WTC11 (cell line): ENCODE results near the gene ZNF556. TPM values are rescaled to one million over a fixed set of nuclear protein-coding genes. Genes with fewer than 3 reads are reported as not detected.
"Not testable (repeated sequence)": the region's sequence is repeated elsewhere in the genome, so short reads cannot be mapped to it uniquely, and the experiment has no call there.

Source experiments
- ATAC-seq: fragments of 200-7000 bp; cut with Tn5 transposase; 2 replicates; pipeline ENCODE4 v1.10.0; 2021; ENCODE audit warnings: mild to moderate bottlenecking, moderate library complexity
- CTCF ChIA-PET: fragments of 300-600 bp; sonication (Branson Sonifier 250); formaldehyde crosslinking; loops from one replicate; lab custom pipeline; 2021; ENCODE audit warnings: antibody characterized with exemption; lab: Charles Lee
- POLR2A ChIA-PET: fragments of 350-600 bp; sonication (Branson Sonifier 250); formaldehyde crosslinking; loops from one replicate; lab custom pipeline; 2021; ENCODE audit warnings: antibody characterized with exemption; lab: Charles Lee
- DNase-seq: peaks from one replicate; pipeline ENCODE4 v3.0.0; 2021; ENCODE audit warnings: low spot score
- H3K27ac Mint-ChIP-seq: 2 replicates; pipeline ENCODE4 v1.8.0; 2021; ENCODE audit warnings: mixed read lengths
- H3K27me3 Mint-ChIP-seq: 2 replicates; pipeline ENCODE4 v1.8.0; 2021; ENCODE audit warnings: low read depth, mild to moderate bottlenecking, moderate library complexity, mixed read lengths
- H3K36me3 Mint-ChIP-seq: 2 replicates; pipeline ENCODE4 v1.8.0; 2021; ENCODE audit warnings: mixed read lengths
- H3K4me1 Mint-ChIP-seq: 2 replicates; pipeline ENCODE4 v1.8.0; 2022; ENCODE audit warnings: mixed read lengths
- H3K4me3 Mint-ChIP-seq: 2 replicates; pipeline ENCODE4 v1.8.0; 2021; ENCODE audit warnings: mild to moderate bottlenecking, moderate library complexity, mixed read lengths
- H3K9me3 Mint-ChIP-seq: 2 replicates; pipeline ENCODE4 v1.8.0; 2021; ENCODE audit warnings: mixed read lengths
- ARID4B ChIP-seq: sonication (generic); formaldehyde crosslinking; IDR thresholded peaks from 2 replicates; pipeline ENCODE4 v1.8.0; 2023; ENCODE audit warnings: missing genetic modification reagents, mild to moderate bottlenecking, borderline replicate concordance
- ATF6 ChIP-seq: sonication (generic); formaldehyde crosslinking; IDR thresholded peaks from 2 replicates; pipeline ENCODE4 v1.8.1; 2023; ENCODE audit warnings: mild to moderate bottlenecking, missing genetic modification reagents
- CDX4 ChIP-seq: fragments of 250-450 bp; sonication (Bioruptor Pico); IDR thresholded peaks from 2 replicates; pipeline ENCODE4 v1.9.0; 2021; ENCODE audit warnings: moderate library complexity, mild to moderate bottlenecking, inconsistent platforms, borderline replicate concordance
- CREM ChIP-seq: sonication (generic); formaldehyde crosslinking; IDR thresholded peaks from 2 replicates; pipeline ENCODE4 v1.8.1; 2022; ENCODE audit warnings: mild to moderate bottlenecking, missing genetic modification reagents, moderate library complexity
- EMX1 ChIP-seq: fragments of 250-450 bp; sonication (Bioruptor Pico); IDR thresholded peaks from 2 replicates; pipeline ENCODE4 v1.8.0; 2021; ENCODE audit warnings: mild to moderate bottlenecking
- ETV6 ChIP-seq: sonication (generic); formaldehyde crosslinking; IDR thresholded peaks from 2 replicates; pipeline ENCODE4 v1.8.1; 2022; ENCODE audit warnings: mild to moderate bottlenecking, missing genetic modification reagents
- FOXP1 ChIP-seq: sonication (generic); formaldehyde crosslinking; IDR thresholded peaks from 2 replicates; pipeline ENCODE4 v1.8.0; 2022; ENCODE audit warnings: missing genetic modification reagents, mild to moderate bottlenecking, moderate library complexity, borderline replicate concordance
- KAT7 ChIP-seq: sonication (generic); formaldehyde crosslinking; IDR thresholded peaks from 2 replicates; pipeline ENCODE4 v1.8.1; 2023; ENCODE audit warnings: missing genetic modification reagents, mild to moderate bottlenecking, borderline replicate concordance
- MYBL2 ChIP-seq: sonication (generic); formaldehyde crosslinking; IDR thresholded peaks from 2 replicates; pipeline ENCODE4 v1.8.1; 2023; ENCODE audit warnings: mild to moderate bottlenecking, moderate library complexity, missing genetic modification reagents
- NFE2L1 ChIP-seq: sonication (generic); formaldehyde crosslinking; IDR thresholded peaks from 2 replicates; pipeline ENCODE4 v1.8.1; 2023; ENCODE audit warnings: missing genetic modification reagents
- NR2C2 ChIP-seq: sonication (generic); formaldehyde crosslinking; IDR thresholded peaks from 2 replicates; pipeline ENCODE4 v1.8.0; 2022; ENCODE audit warnings: mild to moderate bottlenecking, missing genetic modification reagents
- ZNF121 ChIP-seq: sonication (generic); formaldehyde crosslinking; IDR thresholded peaks from 2 replicates; pipeline ENCODE4 v1.8.0; 2023; ENCODE audit warnings: missing genetic modification reagents
- ZNF416 ChIP-seq: fragments of 250-450 bp; sonication (Bioruptor Pico); IDR thresholded peaks from 2 replicates; pipeline ENCODE4 v1.9.0; 2021; ENCODE audit warnings: mild to moderate bottlenecking, inconsistent platforms
- total RNA-seq: library from RNA; stranded (reverse); gene quantifications from 3 replicates; pipeline ENCODE4 v1.2.3, GENCODE V29; 2021
- TF ChIP-seq, protein P1 (sequence below): fragments of 250-450 bp; sonication (Bioruptor Pico); conservative IDR thresholded peaks from 2 replicates; pipeline ENCODE4 v1.9.0; 2021; ENCODE audit warnings: mild to moderate bottlenecking
- TF ChIP-seq, protein P2 (sequence below): sonication (generic); formaldehyde crosslinking; IDR thresholded peaks from 2 replicates; pipeline ENCODE4 v1.8.0; 2022; ENCODE audit warnings: mild to moderate bottlenecking, missing genetic modification reagents
- TF ChIP-seq, protein P3 (sequence below): sonication (generic); formaldehyde crosslinking; IDR thresholded peaks from 2 replicates; pipeline ENCODE4 v1.8.1; 2022; ENCODE audit warnings: low read depth, mild to moderate bottlenecking, moderate library complexity, missing genetic modification reagents, borderline replicate concordance

Gene ZNF556
- total RNA-seq, 1 experiment from 2014 or later: 0.11 TPM

GRCh38 chr19:2888731-2889224, 21.6 kb downstream of the ZNF556 start (continued):
- no peak for TF ChIP-seq ARID4B (CRISPR knock-in tag)
- TF ChIP-seq, protein P1, sequence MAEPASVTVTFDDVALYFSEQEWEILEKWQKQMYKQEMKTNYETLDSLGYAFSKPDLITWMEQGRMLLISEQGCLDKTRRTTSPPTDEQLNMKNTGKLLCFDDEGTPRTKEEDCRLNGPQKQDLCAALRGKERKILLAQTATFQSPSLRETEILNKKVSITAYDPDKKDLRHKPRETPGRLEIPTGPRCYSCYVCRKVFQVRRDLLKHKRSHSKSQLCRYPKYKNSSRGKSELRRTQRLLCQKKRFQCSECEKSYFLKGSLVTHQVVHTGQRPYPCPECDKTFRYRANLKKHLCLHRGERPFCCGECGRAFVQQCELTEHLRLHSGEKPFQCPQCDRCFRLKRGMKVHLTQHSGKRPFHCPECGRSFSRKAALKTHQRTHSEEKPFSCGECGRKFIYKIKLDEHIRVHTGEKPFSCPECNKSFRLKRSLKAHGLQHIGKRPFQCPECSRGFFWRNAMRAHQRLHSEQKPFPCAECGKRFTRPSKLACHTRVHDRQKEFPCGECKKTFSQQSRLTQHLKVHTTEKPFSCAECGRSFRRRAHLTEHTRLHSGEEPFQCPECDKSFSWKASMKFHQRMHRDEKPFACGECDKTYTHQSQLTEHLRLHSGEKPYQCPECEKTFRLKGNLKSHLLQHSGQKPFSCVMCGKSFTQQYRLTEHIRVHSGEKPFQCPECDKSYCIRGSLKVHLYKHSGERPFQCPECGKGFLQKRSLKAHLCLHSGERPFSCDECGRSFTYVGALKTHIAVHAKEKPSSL: no peak
- no peak for TF ChIP-seq NFE2L1 (CRISPR knock-in tag)
- TF ChIP-seq CDX4 (CRISPR knock-in tag): no peak

DNA sequence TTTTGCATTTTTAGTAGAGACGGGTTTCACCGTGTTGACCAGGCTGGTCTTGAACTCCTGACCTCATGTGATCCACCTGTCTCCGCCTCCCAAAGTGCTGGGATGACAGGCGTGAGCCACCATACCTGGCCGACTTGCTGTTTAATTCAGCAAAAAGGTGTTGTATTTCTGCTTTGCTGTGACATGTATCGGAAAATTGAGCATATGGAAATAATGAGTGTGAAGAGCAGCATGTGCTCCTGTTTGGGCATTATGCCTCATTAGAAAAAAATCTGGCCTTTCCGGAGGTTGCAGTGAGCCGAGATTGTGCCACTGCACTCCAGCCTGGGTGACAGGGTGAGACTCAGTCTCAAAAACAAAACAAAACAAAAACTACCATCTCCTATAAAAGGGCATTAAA, 23.4 kb downstream of the ZNF556 start:
- H3K27me3 Mint-ChIP-seq, H3K9me3 Mint-ChIP-seq, DNase-seq, H3K36me3 Mint-ChIP-seq, ATAC-seq, POLR2A ChIA-PET, H3K4me1 Mint-ChIP-seq, H3K4me3 Mint-ChIP-seq, H3K27ac Mint-ChIP-seq: not testable (repeated sequence)
- CTCF ChIA-PET: interaction anchor here (0.6 kb wide), 1 partner anchor 87 kb away, joined by 3 read pairs; the partner anchor contains the start of gene TLE6

DNA sequence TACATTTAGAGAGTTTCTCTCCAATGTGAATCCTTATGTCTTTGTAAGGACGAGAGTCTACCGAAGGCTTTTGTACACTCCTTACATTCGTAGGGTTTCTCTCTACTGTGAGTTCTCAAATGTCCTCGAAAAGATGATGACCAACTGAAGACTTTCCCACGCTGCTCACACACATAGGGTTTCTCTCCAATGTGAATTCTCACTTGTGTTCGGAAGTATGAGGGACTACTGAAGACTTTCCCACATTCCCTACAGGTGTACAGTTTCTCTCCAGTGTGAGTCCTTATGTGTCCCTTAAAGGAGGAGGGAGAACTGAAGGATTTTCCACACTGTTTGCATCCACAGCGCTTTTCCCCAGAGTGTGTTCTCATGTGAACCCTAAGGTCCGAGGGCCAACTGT, 29.6 kb downstream of the ZNF556 start:
- H3K4me1 Mint-ChIP-seq: peaks cover 2% of the 10 kb centered on the region
- ChIA-PET CTCF (no interaction called here), POLR2A (no interaction called here)
- peaks cover 6% of the 10 kb centered on the region; the same call in 1 of the 2 replicates for H3K36me3 Mint-ChIP-seq
- DNase-seq: no peak
- H3K27me3 Mint-ChIP-seq: peaks cover 18% of the 10 kb centered on the region
- no peak for ATAC-seq
- no peak overlapping the region for H3K4me3 Mint-ChIP-seq
- H3K9me3 Mint-ChIP-seq: peaks cover 26% of the 10 kb centered on the region
- no peak overlapping the region for H3K27ac Mint-ChIP-seq
- TF ChIP-seq ETV6 (CRISPR knock-in tag) (no peak), EMX1 (CRISPR knock-in tag) (no peak), NR2C2 (CRISPR knock-in tag) (no peak), MYBL2 (no peak), KAT7 (CRISPR knock-in tag) (no peak), ZNF121 (CRISPR knock-in tag) (no peak)

DNA sequence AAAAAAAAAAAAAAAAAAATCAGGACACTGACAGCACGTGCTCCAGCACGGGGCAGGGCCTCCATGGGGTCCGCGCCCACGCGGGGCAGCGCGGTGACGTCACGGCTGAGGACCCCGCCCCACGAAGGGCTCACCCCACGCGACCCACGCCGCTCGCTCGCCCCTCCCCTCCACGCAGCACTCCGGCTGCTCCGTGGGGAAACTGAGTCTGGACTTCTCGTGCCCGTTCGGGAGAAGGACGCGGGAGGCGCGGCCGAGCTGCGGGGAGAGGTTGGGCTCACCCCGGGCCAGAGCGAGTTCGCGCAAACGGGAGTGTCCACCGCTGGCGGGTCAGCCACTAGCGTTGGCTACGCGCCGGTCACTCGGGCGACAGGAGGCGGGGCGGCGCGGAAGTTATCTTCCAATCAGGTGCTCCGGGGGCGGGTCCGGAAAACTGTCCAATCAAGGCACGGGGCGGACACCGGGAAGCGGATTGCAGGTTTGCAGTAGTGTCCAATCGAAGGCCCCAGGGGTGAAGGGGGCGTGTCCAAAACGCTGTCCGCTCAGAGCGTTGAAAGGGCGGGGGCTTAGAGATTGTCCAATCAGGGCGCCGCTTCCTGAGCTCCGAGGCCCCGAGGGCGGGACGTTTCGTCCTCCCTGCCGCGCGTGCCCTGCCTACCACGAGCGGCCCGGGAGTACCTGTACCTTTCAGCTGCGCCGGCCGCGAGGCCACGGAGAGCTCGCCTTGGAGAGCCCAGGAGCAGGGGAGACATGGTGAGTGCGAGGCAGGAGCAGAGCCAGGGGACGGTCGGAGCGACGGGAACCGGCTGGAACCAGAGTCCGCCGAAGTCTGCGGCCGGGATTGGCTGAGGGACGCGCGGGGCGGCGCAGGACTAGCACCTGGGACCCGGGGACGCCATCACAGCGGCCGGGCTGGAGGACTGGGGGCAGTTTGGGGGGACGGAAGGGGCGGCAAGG, 33.4 kb downstream of the ZNF556 start, which contains the start of gene ZNF57:
Gene ZNF57, plus strand, starts transcription at position 633 of the 957 bp plus-strand sequence. Its CDS starts 118 bp downstream, at position 751.
- ChIA-PET POLR2A (interaction anchor here (0.6 to 1.1 kb wide), 4 partner anchors 14 to 425 kb away, joined by 3 to 4 read pairs (median 4); partner anchors contain the start of genes GADD45B and ZNF77), CTCF (interaction anchor here (0.6 to 1.7 kb wide), 14 partner anchors 13 to 405 kb away, joined by 3 to 21 read pairs (median 4); partner anchors contain the start of genes ZNF554 and ZNF555)
- H3K4me1 Mint-ChIP-seq: peaks cover 10% of the 10 kb centered on the region
- peak; percentile 98 for ATAC-seq
- peak within 1 kb of the TSS; percentile 97 for H3K4me3 Mint-ChIP-seq
- DNase-seq: peak; percentile 100
- peaks cover 6% of the 10 kb centered on the region; the same call in 1 of the 2 replicates for H3K36me3 Mint-ChIP-seq
- peak within 1 kb of the TSS; percentile 94 for H3K27ac Mint-ChIP-seq
- peaks cover 15% of the 10 kb centered on the region for H3K27me3 Mint-ChIP-seq
- peaks cover 21% of the 10 kb centered on the region for H3K9me3 Mint-ChIP-seq
- TF ChIP-seq ATF6 (CRISPR knock-in tag) (no peak), CREM (CRISPR knock-in tag) (no peak), FOXP1 (0 out of 2 replicates have a peak, but pooled peaks have one; percentile 36), ZNF416 (CRISPR knock-in tag) (peak; percentile 52; the same call in 1 of the 2 replicates)
- TF ChIP-seq, protein P2, sequence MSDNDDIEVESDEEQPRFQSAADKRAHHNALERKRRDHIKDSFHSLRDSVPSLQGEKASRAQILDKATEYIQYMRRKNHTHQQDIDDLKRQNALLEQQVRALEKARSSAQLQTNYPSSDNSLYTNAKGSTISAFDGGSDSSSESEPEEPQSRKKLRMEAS (CRISPR knock-in tag): peak; percentile 21; the same call in 1 of the 2 replicates
- TF ChIP-seq, protein P3, sequence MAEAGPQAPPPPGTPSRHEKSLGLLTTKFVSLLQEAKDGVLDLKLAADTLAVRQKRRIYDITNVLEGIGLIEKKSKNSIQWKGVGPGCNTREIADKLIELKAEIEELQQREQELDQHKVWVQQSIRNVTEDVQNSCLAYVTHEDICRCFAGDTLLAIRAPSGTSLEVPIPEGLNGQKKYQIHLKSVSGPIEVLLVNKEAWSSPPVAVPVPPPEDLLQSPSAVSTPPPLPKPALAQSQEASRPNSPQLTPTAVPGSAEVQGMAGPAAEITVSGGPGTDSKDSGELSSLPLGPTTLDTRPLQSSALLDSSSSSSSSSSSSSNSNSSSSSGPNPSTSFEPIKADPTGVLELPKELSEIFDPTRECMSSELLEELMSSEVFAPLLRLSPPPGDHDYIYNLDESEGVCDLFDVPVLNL (CRISPR knock-in tag): no peak
